Keratinocyte (primary cell): ENCODE measurements around the gene RABL2B. TPM values are rescaled to one million over a fixed set of nuclear protein-coding genes. Genes with fewer than 3 reads are reported as not detected.
"Not testable (repeated sequence)": the region's sequence is repeated elsewhere in the genome, so short reads cannot be mapped to it uniquely, and the experiment has no call there.

Source experiments
- DNase-seq: peaks from one replicate; pipeline ENCODE4 v3.0.0-alpha.2; 2011; ENCODE audit warnings: low read depth, missing footprints, low spot score
- FAIRE-seq: peaks from 2 replicates; lab custom pipeline; 2011; peaks lifted over from hg19 to GRCh38; lab: Jason Lieb, UNC
- H2AFZ ChIP-seq: 2 replicates; pipeline ENCODE4 v1.6.0; 2012; ENCODE audit warnings: low read length, control low read depth, inconsistent platforms; ENCODE audit not compliant: control insufficient read depth
- H3K27ac ChIP-seq: 2 replicates; pipeline ENCODE4 v1.5.1; 2011; ENCODE audit warnings: low read length; ENCODE audit not compliant: control insufficient read depth, insufficient read depth
- H3K27me3 ChIP-seq: 3 replicates; pipeline ENCODE4 v1.6.0; 2011; ENCODE audit warnings: low read length; ENCODE audit not compliant: control insufficient read depth, insufficient read depth; ENCODE audit errors: extremely low read depth
- H3K36me3 ChIP-seq, 2 experiments: 2 replicates in 1 of 2; 3 replicates in 1 of 2; pipeline ENCODE4 v1.5.1; 2011; ENCODE audit warnings: low read length in 2 of 2, mild to moderate bottlenecking in 1 of 2; ENCODE audit not compliant: control insufficient read depth in 2 of 2, insufficient read depth in 2 of 2; ENCODE audit errors: extremely low read depth in 1 of 2
- H3K4me1 ChIP-seq: 3 replicates; pipeline ENCODE4 v1.5.1; 2011; ENCODE audit warnings: low read length; ENCODE audit not compliant: control insufficient read depth, insufficient read depth; ENCODE audit errors: extremely low read depth
- H3K4me2 ChIP-seq: 3 replicates; pipeline ENCODE4 v1.6.0; 2011; ENCODE audit warnings: low read depth, low read length; ENCODE audit not compliant: control insufficient read depth, insufficient read depth; ENCODE audit errors: extremely low read depth
- H3K4me3 ChIP-seq, 3 experiments: fragments of 200-600 bp in 1 of 3; sonication (generic) in 1 of 3; 2 replicates in 2 of 3; 3 replicates in 1 of 3; pipeline ENCODE4 v1.5.1; 2011 to 2016; ENCODE audit warnings: low read length in 3 of 3, mild to moderate bottlenecking in 3 of 3, control low read depth in 2 of 3, inconsistent platforms in 1 of 3, low read depth in 1 of 3, mixed read lengths in 1 of 3, mixed run types in 1 of 3, moderate library complexity in 1 of 3; ENCODE audit not compliant: control insufficient read depth in 2 of 3, insufficient read depth in 2 of 3; ENCODE audit errors: extremely low read depth in 1 of 3
- H3K79me2 ChIP-seq: 2 replicates; pipeline ENCODE4 v1.6.0; 2012; ENCODE audit warnings: low read length; ENCODE audit not compliant: control insufficient read depth, insufficient read depth
- H3K9ac ChIP-seq: 3 replicates; pipeline ENCODE4 v1.6.0; 2011; ENCODE audit warnings: low read length; ENCODE audit not compliant: control insufficient read depth, insufficient read depth; ENCODE audit errors: extremely low read depth
- H3K9me1 ChIP-seq: 3 replicates; pipeline ENCODE4 v1.6.0; 2011; ENCODE audit warnings: low read length; ENCODE audit not compliant: control insufficient read depth, insufficient read depth; ENCODE audit errors: extremely low read depth
- H3K9me3 ChIP-seq: 2 replicates; pipeline ENCODE4 v1.5.1; 2012; ENCODE audit warnings: low read depth, low read length; ENCODE audit not compliant: control insufficient read depth
- H4K20me1 ChIP-seq: 3 replicates; pipeline ENCODE4 v1.6.0; 2011; ENCODE audit warnings: low read length; ENCODE audit not compliant: control insufficient read depth, insufficient read depth; ENCODE audit errors: extremely low read depth
- dilution Hi-C: fragments of 300-500 bp; cut with MboI; formaldehyde crosslinking; loops from one replicate; pipeline ENCODE4 v1.7.0; 2020; ENCODE audit warnings: low sequenced_read_pairs; ENCODE audit not compliant: extremely low pct_ligation_motif_present
- polyA plus RNA-seq, 5 experiments: library from polyadenylated mRNA; depleted of rRNA in 3 of 5; stranded (reverse) in 3 of 5; stranded (forward) in 1 of 5; unstranded in 1 of 5; fragments of >200 nt; gene quantifications; 1 replicate in 1 of 5; 2 replicates in 3 of 5; 3 replicates in 1 of 5; pipeline versions ENCODE4 v1.2.1 to v1.2.3, GENCODE V29; 2011 to 2012; ENCODE audit warnings: missing spikeins in 2 of 5, low read depth in 1 of 5, low replicate concordance in 1 of 5
- TF ChIP-seq, protein P1 (sequence below), 3 experiments: IDR thresholded peaks in 1 of 3; conservative IDR thresholded peaks in 1 of 3; optimal IDR thresholded peaks in 1 of 3; 2 replicates in 2 of 3; 3 replicates in 1 of 3; pipeline versions ENCODE3 to v1.5.1; 2011; ENCODE audit warnings: low read length in 3 of 3, mild to moderate bottlenecking in 3 of 3, moderate library complexity in 2 of 3, control low read depth in 1 of 3, inconsistent platforms in 1 of 3; ENCODE audit not compliant: insufficient read depth in 2 of 3; ENCODE audit errors: extremely low read depth in 1 of 3

The RABL2B gene
- polyA plus RNA-seq, 1 donor (not counting 4 experiments of a cell fraction or from before 2014, with no cell fraction given), result 29.8 TPM

DNA sequence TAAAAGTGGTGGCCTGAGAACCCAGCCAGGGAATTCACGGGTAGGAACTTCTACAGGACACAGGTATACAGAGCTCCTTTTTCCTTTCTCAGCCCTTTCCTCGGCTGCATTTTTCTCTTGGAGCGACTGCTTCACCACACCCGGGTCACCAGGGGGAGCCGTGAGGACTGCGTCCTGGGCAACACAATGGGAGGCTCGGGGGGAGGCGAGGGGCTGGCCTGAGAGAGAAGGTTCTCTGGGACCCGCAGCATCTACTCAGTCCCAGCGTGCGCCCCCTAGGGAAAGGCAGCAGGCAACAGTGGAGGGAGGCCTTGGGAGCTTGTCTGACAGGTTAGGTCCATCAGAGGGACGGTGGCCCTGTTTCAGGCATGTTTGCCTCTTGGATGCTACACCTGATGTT is 8.3 kb downstream of the RABL2B start:
- H3K4me3 ChIP-seq, FAIRE-seq: not testable (repeated sequence)

DNA sequence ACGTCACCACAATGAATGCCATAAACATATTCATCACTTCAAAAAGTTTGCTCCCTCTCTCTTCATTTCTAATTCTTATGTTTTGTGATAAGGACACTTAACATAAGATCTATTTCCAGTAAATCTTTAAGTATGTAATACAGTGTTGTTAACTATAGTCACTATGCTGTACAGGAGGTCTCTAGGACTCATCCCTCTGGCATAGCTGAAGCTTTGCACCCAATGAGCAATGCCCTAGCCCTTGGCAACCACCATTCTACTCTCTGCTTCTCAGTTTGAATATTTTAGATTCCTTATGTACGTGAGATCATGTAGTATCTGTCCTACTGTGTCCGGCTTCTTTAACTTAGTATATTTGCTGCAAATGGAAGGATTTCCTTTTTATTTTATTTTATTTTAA is 19.1 kb downstream of the RABL2B start:
- H4K20me1 ChIP-seq, H2AFZ ChIP-seq, H3K27me3 ChIP-seq, DNase-seq, H3K27ac ChIP-seq, H3K4me1 ChIP-seq, H3K4me2 ChIP-seq, H3K9me3 ChIP-seq, H3K9me1 ChIP-seq, dilution Hi-C loops, H3K9ac ChIP-seq, FAIRE-seq, H3K79me2 ChIP-seq, H3K4me3 ChIP-seq, H3K36me3 ChIP-seq: not testable (repeated sequence)

More for the DNA sequence above, 8.3 kb downstream of the RABL2B start:
- H3K9me1 ChIP-seq, H3K9me3 ChIP-seq, H3K36me3 ChIP-seq, H4K20me1 ChIP-seq, H3K9ac ChIP-seq, H3K27ac ChIP-seq, H3K4me1 ChIP-seq, DNase-seq, H3K4me2 ChIP-seq, H2AFZ ChIP-seq, dilution Hi-C loops, H3K79me2 ChIP-seq, H3K27me3 ChIP-seq: not testable (repeated sequence)
- TF ChIP-seq, protein P1, sequence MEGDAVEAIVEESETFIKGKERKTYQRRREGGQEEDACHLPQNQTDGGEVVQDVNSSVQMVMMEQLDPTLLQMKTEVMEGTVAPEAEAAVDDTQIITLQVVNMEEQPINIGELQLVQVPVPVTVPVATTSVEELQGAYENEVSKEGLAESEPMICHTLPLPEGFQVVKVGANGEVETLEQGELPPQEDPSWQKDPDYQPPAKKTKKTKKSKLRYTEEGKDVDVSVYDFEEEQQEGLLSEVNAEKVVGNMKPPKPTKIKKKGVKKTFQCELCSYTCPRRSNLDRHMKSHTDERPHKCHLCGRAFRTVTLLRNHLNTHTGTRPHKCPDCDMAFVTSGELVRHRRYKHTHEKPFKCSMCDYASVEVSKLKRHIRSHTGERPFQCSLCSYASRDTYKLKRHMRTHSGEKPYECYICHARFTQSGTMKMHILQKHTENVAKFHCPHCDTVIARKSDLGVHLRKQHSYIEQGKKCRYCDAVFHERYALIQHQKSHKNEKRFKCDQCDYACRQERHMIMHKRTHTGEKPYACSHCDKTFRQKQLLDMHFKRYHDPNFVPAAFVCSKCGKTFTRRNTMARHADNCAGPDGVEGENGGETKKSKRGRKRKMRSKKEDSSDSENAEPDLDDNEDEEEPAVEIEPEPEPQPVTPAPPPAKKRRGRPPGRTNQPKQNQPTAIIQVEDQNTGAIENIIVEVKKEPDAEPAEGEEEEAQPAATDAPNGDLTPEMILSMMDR (optimal IDR thresholded peaks at IDR 0.05 in 1 of 3, IDR thresholded peaks at IDR 0.05 in 1 of 3, conservative IDR thresholded peaks at IDR 0.05 in 1 of 3; ENCODE audit: extremely low read depth in 1 of 3, insufficient read depth in 2 of 3, low read length in 3 of 3), result peak; percentile 22 to 58 (median 42)

DNA sequence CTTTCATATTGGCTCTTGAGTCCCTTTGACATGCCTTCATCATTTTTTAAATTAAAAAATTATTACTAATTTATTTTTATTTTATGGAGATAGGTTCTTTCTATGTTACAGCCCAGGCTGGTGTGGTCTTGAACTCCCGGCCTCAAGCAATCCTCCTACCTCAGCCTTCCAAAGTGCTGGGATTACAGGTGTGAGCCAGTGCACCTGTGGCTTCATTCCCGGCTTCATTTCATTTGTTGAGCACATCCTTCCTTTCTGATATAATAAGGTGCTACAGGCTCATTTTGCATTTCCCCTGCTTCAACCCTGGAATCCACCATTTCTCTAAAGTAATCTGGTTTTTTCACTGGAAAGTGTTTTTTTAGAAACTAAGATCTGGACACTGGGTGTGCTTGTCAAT is 21.6 kb downstream of the RABL2B start:
- FAIRE-seq, result not testable (repeated sequence)

DNA sequence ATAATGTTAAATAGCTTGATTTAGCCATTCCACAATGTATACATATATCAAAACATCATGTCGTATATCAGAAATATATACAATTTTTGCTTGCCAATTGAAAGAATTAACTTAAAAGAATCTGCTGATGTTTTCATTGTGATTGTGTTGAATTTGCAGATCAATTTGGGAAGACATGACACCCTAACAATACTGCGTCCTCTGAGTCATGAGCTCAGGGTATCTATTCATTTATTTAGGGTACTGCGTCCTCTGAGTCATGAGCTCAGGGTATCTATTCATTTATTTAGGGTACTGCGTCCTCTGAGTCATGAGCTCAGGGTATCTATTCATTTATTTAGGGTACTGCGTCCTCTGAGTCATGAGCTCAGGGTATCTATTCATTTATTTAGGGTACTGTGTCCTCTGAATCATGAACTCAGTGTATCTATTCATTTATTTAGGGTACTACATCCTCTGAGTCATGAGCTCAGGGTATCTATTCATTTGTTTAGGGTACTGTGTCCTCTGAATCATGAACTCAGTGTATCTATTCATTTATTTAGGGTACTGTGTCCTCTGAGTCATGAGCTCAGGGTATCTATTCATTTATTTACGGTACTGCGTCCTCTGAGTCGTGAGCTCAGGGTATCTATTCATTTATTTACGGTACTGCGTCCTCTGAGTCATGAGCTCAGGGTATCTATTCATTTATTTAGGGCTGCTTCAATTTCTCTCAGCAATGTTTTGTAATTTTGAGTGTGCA is 23.7 kb downstream of the RABL2B start:
- H2AFZ ChIP-seq, H3K27ac ChIP-seq, H3K79me2 ChIP-seq, H3K36me3 ChIP-seq, H3K9ac ChIP-seq, H3K9me3 ChIP-seq, dilution Hi-C loops, H3K27me3 ChIP-seq, H3K9me1 ChIP-seq, H3K4me3 ChIP-seq, H4K20me1 ChIP-seq, H3K4me2 ChIP-seq, H3K4me1 ChIP-seq: not testable (repeated sequence)
- DNase-seq (peak; percentile 25), FAIRE-seq (peak; percentile 84)

More for the DNA sequence above, 21.6 kb downstream of the RABL2B start:
- DNase-seq, H3K36me3 ChIP-seq, H2AFZ ChIP-seq, H3K4me3 ChIP-seq, H3K4me2 ChIP-seq, dilution Hi-C loops, H3K9me1 ChIP-seq, H3K27me3 ChIP-seq, H3K79me2 ChIP-seq, H3K9ac ChIP-seq, H3K27ac ChIP-seq, H3K9me3 ChIP-seq, H4K20me1 ChIP-seq, H3K4me1 ChIP-seq: not testable (repeated sequence)
